Heart left ventricle (tissue), 16 donors: ENCODE measurements around the gene STX1B. TPM values are rescaled to one million over a fixed set of nuclear protein-coding genes. Genes with fewer than 3 reads are reported as not detected.

Source experiments
- ATAC-seq, 4 donors: fragments of 200-7000 bp; cut with Tn5 transposase; one replicate each; pipeline ENCODE4 v1.9.1; 2020 to 2022; ENCODE audit warnings: moderate library complexity in 4 of 4, mild to moderate bottlenecking in 3 of 4, moderate number of reproducible peaks in 1 of 4
- DNase-seq, 5 donors: peaks; one replicate each; pipeline ENCODE4 v3.0.0-alpha.2; 2020
- H3K27ac ChIP-seq, 12 donors: fragments of 200-600 bp; sonication (generic) in 4 of 12; one replicate each; pipeline versions ENCODE4 v1.5.0 to v1.8.0; 2016 to 2022; ENCODE audit warnings: mild to moderate bottlenecking in 2 of 12
- H3K27me3 ChIP-seq, 9 donors: fragments of 200-600 bp; sonication (generic) in 2 of 9; one replicate each; pipeline versions ENCODE4 v1.5.1 to v1.8.0; 2016 to 2022; ENCODE audit warnings: mild to moderate bottlenecking in 3 of 9
- H3K36me3 ChIP-seq, 9 donors: fragments of 200-600 bp; sonication (generic) in 2 of 9; one replicate each; pipeline versions ENCODE4 v1.5.0 to v1.8.0; 2018 to 2022; ENCODE audit warnings: mild to moderate bottlenecking in 2 of 9
- H3K4me1 ChIP-seq, 12 donors: fragments of 200-600 bp; sonication (generic) in 4 of 12; one replicate each; pipeline versions ENCODE4 v1.5.0 to v1.8.0; 2016 to 2022; ENCODE audit warnings: mild to moderate bottlenecking in 3 of 12
- H3K4me3 ChIP-seq, 12 donors: fragments of 200-600 bp; sonication (generic) in 4 of 12; one replicate each; pipeline versions ENCODE4 v1.5.0 to v1.8.0; 2017 to 2022; ENCODE audit warnings: mild to moderate bottlenecking in 9 of 12, moderate library complexity in 4 of 12
- H3K9me3 ChIP-seq, 12 donors: fragments of 200-600 bp; sonication (generic) in 4 of 12; one replicate each; pipeline versions ENCODE4 v1.5.0 to v1.8.0; 2016 to 2022; ENCODE audit warnings: mild to moderate bottlenecking in 1 of 12
- POLR2A ChIP-seq, 2 donors: fragments of 450-650 bp; IDR thresholded peaks; one replicate each; pipeline ENCODE4 v1.6.1; 2017; ENCODE audit warnings: antibody characterized with exemption in 2 of 2, mild to moderate bottlenecking in 2 of 2, moderate library complexity in 2 of 2
- WGBS, 4 donors: extraction: QIAGEN DNeasy Blood & Tissue Kit in 2 of 4; methylation state at CpG; one replicate each; pipeline versions ENCODE4 v1.1.5 to v1.1.7; 2013 to 2018; 5-methylcytosine and 5-hydroxymethylcytosine counted together
- intact Hi-C, 10 donors: fragments of 100-400 bp; cut with DNase I; formaldehyde crosslinking; loops; one replicate each; pipeline versions ENCODE4 v1.11.1 to v1.14.2; 2022
- polyA plus RNA-seq, 2 donors: library from polyadenylated mRNA; stranded (reverse); fragments of 200-250 nt; gene quantifications; one replicate each; pipeline ENCODE4 v1.2.3, GENCODE V29; 2013
- total RNA-seq, 9 donors: library from RNA; depleted of rRNA in 2 of 9; stranded (reverse); fragments of >200 nt in 2 of 9; fragmentation: NEBNext Ultra II Directional in 3 of 9; extraction: Animal tissue kit (Norgen Biotek cat#: 25700) in 3 of 9; gene quantifications; one replicate each; pipeline versions ENCODE4 v1.1.0 to v1.2.4, GENCODE V29; 2016 to 2023
- TF ChIP-seq, protein P1 (sequence below), 12 donors: fragments of 200-600 bp; sonication (generic) in 4 of 12; IDR thresholded peaks; one replicate each; pipeline versions ENCODE4 v1.5.0 to v1.8.0; 2018 to 2022; ENCODE audit warnings: antibody characterized with exemption in 12 of 12, mild to moderate bottlenecking in 5 of 12
- donor health status: ischemic (EF 13 %, LVEDD 7.1; RV severe dilation, severe dysfunction).
- donor health status: healthy with polysubstance abuse.
- donor health status: DM: no; HTN: yes; CAD: no.
- donor health status: DM: no; HTN: no; CAD: no.
- donor health status: ischemic (EF 25% LVEDD 6.9; RV normal size, moderate dysfunction).
- donor health status: ischemic (EF 25% LVEDD 5.7; RV mildly dilated, moderate dysfunction).
- donor health status: healthy.
- donor health status: DM: yes; HTN: yes; CAD: no.
- donor health status: ischemic (EF 35%, LVEDD 5.7; RV mildly dilated, moderate dysfunction).
- donor health status: nonischemic (EF 11% LVEDD 7.7; RV severe dilation, severe dysfunction).
- donor health status: DM: yes; HTN: yes; CAD: no.
- donor health status: PGD.
- donor health status: ischemic (EF 29% LVEDD 5.4; RV normal size, mild dysfunction).
- donor health status: nonischemic (EF 23%, LVEDD 6.1; RV moderate dilation, normal function).

STX1B gene
- total and polyA plus RNA-seq, 11 donors, result 0.20 to 2.1 (median 0.82) TPM

DNA sequence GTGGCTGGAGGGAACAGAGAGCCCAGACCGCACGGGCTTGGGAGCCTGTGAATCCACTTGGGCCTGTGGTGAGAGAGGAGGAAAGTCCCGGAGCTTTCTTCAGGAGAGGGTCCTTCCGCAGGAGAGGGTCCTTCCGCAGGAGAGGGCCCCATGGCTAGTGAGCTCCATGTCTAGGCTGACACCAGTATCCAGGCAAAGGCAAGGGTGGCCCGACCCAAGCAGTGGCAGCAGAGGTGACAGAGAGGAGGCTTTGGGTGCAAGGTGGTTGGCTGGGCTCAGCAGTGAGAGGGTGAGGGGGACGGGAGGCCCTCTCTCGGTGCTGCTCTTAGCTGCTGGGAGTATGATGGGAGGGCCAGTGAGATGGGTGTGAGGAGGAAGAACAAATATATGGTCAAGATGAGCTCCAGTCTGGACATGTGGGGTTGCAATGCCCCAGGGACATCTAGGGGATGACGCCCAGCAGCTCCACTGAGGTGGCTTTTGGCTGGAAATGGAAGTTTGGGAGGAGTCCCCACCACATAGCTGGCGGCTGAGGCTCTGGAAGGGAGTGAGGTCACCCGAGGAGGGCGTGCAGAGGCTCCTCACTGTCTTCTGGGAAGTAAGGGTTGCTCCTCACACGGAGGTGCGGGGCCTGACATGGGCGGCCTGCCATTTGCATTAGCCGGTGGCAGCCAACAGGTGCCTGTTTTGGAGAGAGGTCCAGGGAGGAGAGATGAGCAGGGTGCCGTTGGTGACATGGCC, 27.7 kb downstream of the STX1B start:
- H3K9me3 ChIP-seq, result no peaks in the 10 kb centered on the region
- no peaks in the 10 kb centered on the region for H3K27me3 ChIP-seq
- H3K36me3 ChIP-seq, result peaks cover 0 to 76% (median 48%) of the 10 kb centered on the region in 9 donors
- H3K4me1 ChIP-seq, result peaks cover 0 to 21% (median 11%) of the 10 kb centered on the region in 12 donors
- intact Hi-C loops, result loop anchor here in 9 of 10 donors (5.0 to 10.0 kb wide), 9 partner anchors 92 to 892 kb away; partner anchors contain the start of genes VKORC1 (in 2 of the 9), ZNF843 (in 2 of the 9), ZNF267 (in 1 of the 9) and ZNF646 (in 1 of the 9)
- DNase-seq (peak in 1 of 5 donors; percentile 55), ATAC-seq (peak in 3 of 4 donors; percentile 2 to 9 (median 7))
- TF ChIP-seq, protein P1, sequence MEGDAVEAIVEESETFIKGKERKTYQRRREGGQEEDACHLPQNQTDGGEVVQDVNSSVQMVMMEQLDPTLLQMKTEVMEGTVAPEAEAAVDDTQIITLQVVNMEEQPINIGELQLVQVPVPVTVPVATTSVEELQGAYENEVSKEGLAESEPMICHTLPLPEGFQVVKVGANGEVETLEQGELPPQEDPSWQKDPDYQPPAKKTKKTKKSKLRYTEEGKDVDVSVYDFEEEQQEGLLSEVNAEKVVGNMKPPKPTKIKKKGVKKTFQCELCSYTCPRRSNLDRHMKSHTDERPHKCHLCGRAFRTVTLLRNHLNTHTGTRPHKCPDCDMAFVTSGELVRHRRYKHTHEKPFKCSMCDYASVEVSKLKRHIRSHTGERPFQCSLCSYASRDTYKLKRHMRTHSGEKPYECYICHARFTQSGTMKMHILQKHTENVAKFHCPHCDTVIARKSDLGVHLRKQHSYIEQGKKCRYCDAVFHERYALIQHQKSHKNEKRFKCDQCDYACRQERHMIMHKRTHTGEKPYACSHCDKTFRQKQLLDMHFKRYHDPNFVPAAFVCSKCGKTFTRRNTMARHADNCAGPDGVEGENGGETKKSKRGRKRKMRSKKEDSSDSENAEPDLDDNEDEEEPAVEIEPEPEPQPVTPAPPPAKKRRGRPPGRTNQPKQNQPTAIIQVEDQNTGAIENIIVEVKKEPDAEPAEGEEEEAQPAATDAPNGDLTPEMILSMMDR (IDR thresholded peaks at IDR 0.05), result no peak
- H3K27ac ChIP-seq, result peak overlapping the region in 1 of 12 donors; percentile 43
- no peak overlapping the region for H3K4me3 ChIP-seq
- WGBS, 4 donors, result 72 to 81% (median 78%) methylated on average over 16 to 17 of the region's 17 CpGs

- 87 to 97% (median 93%) methylated on average over 11 to 14 of the region's 14 CpGs for WGBS, 4 donors
- no peak overlapping the region for H3K4me3 ChIP-seq
- ATAC-seq, result no peak
- H3K27ac ChIP-seq, result no peak overlapping the region
- H3K9me3 ChIP-seq, result no peaks in the 10 kb centered on the region
- TF ChIP-seq, protein P1 (IDR thresholded peaks at IDR 0.05), result no peak
- no peak for TF ChIP-seq POLR2A (IDR thresholded peaks at IDR 0.05)
- no peaks in the 10 kb centered on the region for H3K27me3 ChIP-seq
- DNase-seq, result no peak
- intact Hi-C loops, result loop anchor here in 9 of 10 donors (5.0 to 10.0 kb wide), 9 partner anchors 94 to 894 kb away; partner anchors contain the start of genes VKORC1 (in 2 of the 9), ZNF843 (in 2 of the 9), ZNF267 (in 1 of the 9) and ZNF646 (in 1 of the 9)
- H3K36me3 ChIP-seq, result peaks cover 0 to 85% (median 64%) of the 10 kb centered on the region in 9 donors
- H3K4me1 ChIP-seq, result peaks cover 0 to 17% (median 9%) of the 10 kb centered on the region in 12 donors
Observed at GRCh38 chr16:30980959-30981358, 29.5 kb downstream of the STX1B start.

- TF ChIP-seq, protein P1 (IDR thresholded peaks at IDR 0.05), result no peak
- no peak for TF ChIP-seq POLR2A (IDR thresholded peaks at IDR 0.05)
- H3K36me3 ChIP-seq, result peaks cover 0 to 90% (median 69%) of the 10 kb centered on the region in 9 donors
- peaks cover 0 to 12% (median 4%) of the 10 kb centered on the region in 12 donors for H3K4me1 ChIP-seq
- H3K9me3 ChIP-seq, result no peaks in the 10 kb centered on the region
- no peak overlapping the region for H3K4me3 ChIP-seq
- H3K27ac ChIP-seq, result no peak overlapping the region
- intact Hi-C loops, result loop anchor here in 9 of 10 donors (5.0 to 10.0 kb wide), 9 partner anchors 94 to 894 kb away; partner anchors contain the start of genes VKORC1 (in 2 of the 9), ZNF843 (in 2 of the 9), ZNF267 (in 1 of the 9) and ZNF646 (in 1 of the 9)
- no peaks in the 10 kb centered on the region for H3K27me3 ChIP-seq
- ATAC-seq (no peak), DNase-seq (no peak)
- WGBS, 4 donors, result 86 to 92% (median 86%) methylated on average over 28 to 29 of the region's 29 CpGs
Observed at GRCh38 chr16:30980434-30980833, 30.0 kb downstream of the STX1B start.

DNA sequence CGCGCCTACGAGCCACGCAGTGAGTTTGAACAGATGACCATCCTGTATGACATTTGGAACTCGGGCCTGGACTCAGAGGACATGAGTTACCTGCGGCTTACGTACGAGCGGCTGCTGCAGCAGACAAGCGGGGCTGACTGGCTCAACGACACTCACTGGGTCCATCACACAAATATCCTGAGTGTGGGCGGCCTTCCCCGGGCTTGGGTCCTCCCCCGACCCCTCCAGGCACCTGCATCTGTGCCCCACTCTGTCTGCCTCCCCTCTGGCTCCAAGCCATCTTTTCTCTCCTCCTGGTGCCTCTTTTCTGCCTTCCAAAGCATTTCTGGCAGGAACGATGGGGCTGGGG, 30.4 kb downstream of the STX1B start:
- H3K4me1 ChIP-seq, result peaks cover 0 to 7% (median under 1%) of the 10 kb centered on the region in 12 donors
- peaks cover 0 to 95% (median 72%) of the 10 kb centered on the region in 9 donors for H3K36me3 ChIP-seq
- WGBS, 4 donors, result 91 to 93% (median 92%) methylated on average over 10 to 15 of the region's 15 CpGs
- ATAC-seq (no peak), DNase-seq (no peak)
- TF ChIP-seq, protein P1 (IDR thresholded peaks at IDR 0.05), result no peak
- TF ChIP-seq POLR2A (IDR thresholded peaks at IDR 0.05), result no peak
- no peaks in the 10 kb centered on the region for H3K9me3 ChIP-seq
- H3K27ac ChIP-seq, result no peak overlapping the region
- H3K27me3 ChIP-seq, result no peaks in the 10 kb centered on the region
- intact Hi-C loops, result loop anchor here in 9 of 10 donors (5.0 to 10.0 kb wide), 9 partner anchors 95 to 895 kb away; partner anchors contain the start of genes VKORC1 (in 2 of the 9), ZNF843 (in 2 of the 9), ZNF267 (in 1 of the 9) and ZNF646 (in 1 of the 9)
- H3K4me3 ChIP-seq, result no peak overlapping the region
